HG02981 (cell line): Measurements from ENCODE around the gene LEF1.
A peak's percentile ranks its signal among the peaks of the same experiment; 100 is the strongest.
"Not testable (repeated sequence)": the region's sequence is repeated elsewhere in the genome, so short reads cannot be mapped to it uniquely, and the experiment has no call there.

ENCODE experiments used
- ATAC-seq: cut with Tn5 transposase; IDR thresholded peaks from one replicate; pipeline ENCODE4 v1.9.1; 2021; ENCODE audit warnings: mild to moderate bottlenecking, moderate library complexity; ENCODE audit not compliant: unreplicated experiment

LEF1 gene

DNA sequence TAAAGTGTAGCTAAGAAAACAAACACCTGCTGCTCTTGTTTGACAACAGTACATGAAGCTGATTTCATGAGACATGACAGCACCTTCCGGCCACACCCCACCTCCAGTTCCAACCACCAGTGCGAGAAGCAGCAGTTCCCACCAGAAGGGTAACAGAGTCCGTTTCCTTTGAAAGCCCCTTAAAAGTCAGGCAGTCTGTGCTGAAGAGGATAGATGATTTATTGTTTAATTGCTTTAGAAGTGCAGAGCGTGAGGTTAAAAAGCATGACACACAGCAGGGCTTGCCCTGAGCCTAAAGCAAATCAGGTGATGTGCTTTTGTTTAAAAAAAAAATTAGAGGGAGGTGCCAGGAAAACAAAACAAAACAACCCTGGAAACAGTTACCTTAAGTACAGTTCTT lies 96.4 kb downstream of the LEF1 start:
- ATAC-seq, result no peak

DNA sequence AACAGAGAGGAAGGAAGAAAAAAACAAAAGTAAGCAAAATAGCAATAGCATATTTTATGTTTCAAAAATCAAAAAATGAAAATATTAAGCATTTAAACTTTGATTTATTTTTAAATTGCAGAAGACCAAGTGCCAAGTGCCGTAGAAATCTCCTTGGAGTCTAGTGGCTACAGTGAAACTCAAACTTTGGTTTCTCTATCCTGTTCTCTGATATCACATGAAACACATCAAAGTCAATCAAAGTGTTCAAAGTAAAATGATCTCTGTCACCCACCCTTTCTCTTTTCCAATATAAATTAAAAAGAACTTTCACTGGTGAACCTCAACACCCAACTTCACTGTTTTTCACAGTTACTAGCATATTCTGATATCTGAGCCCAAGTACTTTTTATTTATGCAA lies 98.0 kb downstream of the LEF1 start:
- ATAC-seq, result no peak

DNA sequence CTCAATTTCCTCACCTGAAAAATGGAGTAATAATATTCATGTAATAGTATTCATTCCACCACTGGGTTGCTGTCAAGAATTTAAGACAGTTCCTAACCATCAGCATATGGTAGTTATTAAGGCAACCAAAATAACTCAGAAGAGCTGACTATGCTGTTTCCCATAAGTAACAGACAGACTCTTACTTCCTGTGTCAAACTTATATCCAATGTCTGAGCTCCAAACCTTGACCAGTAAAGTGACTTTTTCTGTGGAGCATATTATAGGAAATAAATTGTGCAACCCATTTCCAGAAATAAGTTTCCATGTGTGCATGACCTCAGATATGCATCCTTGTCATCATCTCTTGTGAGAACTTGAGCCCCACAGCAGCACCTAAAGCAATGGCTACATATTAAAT lies 100.3 kb downstream of the LEF1 start:
- ATAC-seq, result no peak

GRCh38 chr4:108060686-108061321 lies 107.9 kb downstream of the LEF1 start:
- ATAC-seq, result no peak

DNA sequence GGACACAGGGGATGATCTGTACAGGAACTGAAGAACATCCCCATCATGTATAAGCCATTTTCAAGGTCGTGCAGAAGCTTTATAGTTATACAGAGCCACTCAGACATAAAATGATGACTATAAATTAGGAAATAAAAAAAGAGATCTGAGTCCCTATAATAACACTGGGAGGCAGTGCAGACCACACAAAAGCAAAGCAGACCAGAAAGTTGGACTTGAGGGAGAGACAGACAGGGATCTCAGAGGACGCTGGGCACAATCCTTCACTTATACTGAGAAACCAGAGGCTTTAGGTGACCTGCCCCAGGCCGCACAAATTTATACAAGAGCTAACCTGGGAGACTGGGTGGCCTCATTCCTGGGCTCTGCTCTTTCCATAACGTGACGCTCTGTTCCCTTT lies 108.6 kb downstream of the LEF1 start:
- no peak for ATAC-seq

DNA sequence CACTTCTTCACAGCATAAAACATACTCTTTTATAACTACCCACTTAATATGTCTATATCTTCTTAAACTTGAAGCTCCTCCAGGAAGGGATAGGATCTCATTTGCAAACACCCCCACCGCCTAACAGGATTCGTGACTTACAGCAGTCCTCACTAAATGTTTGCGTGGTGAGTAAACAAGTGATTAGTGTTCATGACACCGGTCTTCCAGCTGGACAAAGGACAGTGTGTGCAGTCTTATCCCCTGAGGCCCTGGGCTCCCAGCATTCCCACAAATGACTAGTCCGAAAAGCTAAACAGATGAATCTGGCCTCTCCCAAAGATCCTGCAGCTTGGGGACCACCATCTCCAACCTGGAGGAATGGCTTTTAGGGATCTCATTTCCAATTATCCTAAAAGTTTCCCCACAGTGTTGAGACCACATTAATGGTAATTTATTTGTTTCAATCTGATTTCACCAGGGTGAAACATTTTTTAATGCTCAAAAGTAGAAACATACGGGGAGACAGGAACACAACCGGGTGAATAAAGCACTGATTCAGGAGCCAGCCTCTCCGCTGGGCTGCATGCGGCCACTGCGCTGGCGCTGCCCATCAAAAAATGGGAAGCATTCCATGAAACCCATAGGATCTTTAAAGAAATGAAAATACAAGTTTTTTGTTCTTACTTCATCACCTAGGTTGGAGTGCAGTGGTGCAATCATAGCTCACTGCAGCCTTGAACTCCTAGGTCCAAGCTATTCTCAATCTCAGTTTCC lies 109.9 kb downstream of the LEF1 start:
- ATAC-seq, result no peak

DNA sequence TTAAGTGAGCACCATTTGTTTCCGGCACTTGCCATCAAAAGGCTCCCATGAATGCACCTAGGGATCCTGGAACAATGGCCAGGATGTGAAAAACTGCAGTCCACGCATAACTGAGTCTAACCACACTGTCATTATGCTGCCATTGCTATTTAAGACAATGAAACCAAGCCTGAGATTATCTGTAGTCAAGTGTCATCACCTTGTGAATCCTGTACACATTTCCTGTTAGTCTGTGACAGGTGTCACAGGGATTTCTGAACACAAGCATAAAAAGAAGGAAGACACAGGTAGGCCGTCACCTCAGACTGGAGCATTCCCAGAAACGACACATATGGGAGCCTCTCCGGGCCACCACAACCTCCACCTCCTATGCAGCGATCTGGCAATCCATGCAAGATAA lies 112.3 kb downstream of the LEF1 start:
- ATAC-seq, result no peak

GRCh38 chr4:108055787-108056186 lies 112.9 kb downstream of the LEF1 start:
- no peak for ATAC-seq

- no peak for ATAC-seq
Observed at GRCh38 chr4:108054025-108054638, 114.6 kb downstream of the LEF1 start.

DNA sequence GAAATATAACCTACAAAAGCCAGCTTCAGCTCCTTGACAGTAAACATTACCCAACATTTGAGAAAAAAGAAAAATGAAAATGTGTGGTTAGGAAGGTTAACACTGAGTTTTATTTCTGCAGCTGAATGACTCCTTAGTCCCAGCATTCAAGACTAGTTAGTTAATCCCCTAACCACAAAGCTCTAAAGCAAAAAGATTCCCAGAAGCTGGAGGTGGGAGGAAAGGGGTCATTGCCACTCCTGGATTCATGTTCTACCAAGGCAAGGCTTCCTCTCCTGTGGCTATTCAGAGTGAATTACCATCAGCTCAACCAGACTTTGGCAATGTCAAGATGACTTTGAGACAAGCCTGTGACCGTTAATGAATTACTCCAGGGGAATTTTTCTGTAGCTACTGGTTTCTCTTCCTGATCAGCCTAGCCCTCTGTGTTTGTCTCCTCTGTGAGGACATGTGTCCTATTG lies 115.5 kb downstream of the LEF1 start:
- peak; percentile 96 for ATAC-seq

- no peak for ATAC-seq
Observed at GRCh38 chr4:108052558-108053120, 116.1 kb downstream of the LEF1 start.

GRCh38 chr4:108051343-108051742 lies 117.4 kb downstream of the LEF1 start:
- ATAC-seq, result no peak

DNA sequence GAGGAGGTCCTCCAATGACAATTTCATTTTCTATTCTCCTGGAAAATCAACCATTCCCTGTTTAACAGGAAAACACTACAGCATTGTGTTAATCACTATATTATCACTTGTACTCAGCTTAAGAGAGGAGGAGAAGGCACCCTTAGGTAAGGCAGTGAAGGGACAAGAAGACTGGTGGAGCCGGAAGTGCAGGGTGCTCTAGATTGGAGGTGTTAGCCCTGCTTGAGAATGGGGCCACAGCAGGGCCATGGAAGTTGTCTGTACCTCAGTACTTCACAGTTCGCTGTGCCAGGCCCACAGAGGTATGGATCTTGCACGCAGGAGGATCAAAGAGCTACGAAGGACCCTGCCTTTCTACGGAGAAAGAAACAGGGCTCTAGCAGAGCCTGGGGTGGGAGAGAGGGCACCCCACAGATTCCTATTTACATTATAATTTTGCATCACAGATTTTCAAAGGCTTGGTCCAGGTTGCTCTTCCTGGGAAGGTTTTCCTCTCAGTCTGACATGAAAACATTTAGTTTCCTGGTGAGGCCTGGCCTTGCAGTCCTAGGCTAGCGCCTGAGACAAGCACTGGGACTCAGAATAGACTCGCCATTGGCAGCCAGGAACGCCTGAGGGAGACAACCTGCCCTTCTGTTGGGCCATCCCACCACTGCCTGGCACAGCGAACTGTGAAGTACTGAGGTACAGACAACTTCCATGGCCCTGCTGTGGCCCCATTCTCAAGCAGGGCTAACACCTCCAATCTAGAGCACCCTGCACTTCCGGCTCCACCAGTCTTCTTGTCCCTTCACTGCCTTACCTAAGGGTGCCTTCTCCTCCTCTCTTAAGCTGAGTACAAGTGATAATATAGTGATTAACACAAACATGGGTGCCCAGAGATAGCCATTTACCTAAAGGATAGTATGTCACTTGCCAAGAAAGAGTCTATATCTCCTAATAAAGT lies 118.3 kb downstream of the LEF1 start:
- not testable (repeated sequence) for ATAC-seq

DNA sequence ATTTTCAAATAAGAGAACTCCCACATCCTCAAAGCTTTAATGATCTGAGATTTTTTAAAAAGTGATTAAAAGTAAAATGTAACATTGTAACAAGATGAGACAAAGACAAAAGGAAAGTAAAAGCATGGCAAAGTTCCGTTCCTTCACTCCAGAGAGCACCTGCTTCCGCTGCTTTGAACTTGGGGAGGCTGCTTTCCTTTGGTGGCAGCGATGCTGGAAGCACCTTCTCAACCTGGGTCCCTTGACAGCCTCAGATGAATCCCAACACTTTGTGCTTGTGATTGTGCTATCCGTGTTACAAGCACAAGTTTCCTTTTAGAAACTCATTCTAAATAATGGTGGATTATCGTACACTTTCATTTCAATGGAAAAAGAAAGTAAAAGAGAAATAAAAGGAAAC lies 119.3 kb downstream of the LEF1 start:
- ATAC-seq, result no peak

DNA sequence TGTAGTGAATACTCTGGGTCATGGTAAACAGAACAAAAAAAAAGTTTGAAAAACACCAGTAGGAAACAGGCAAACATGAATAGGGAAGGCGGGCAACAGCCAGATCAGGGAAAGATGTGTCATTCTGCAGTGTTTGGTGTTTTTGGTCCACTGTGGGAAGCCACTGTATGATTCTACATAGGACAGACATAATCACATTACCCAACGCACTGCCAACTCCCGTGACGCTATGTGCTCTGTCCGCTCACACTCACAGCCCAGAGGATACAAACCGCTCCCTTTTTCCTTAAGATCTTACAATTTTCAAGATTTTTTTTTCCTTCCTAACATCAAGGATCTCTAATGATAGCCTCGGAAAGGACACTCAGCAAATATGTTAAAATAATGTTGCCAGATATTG lies 119.7 kb downstream of the LEF1 start:
- no peak for ATAC-seq

GRCh38 chr4:108048157-108048556 lies 120.6 kb downstream of the LEF1 start:
- ATAC-seq, result no peak

GRCh38 chr4:108047199-108047598 lies 121.5 kb downstream of the LEF1 start:
- no peak for ATAC-seq

GRCh38 chr4:108045687-108046024 lies 123.1 kb downstream of the LEF1 start:
- ATAC-seq, result no peak

DNA sequence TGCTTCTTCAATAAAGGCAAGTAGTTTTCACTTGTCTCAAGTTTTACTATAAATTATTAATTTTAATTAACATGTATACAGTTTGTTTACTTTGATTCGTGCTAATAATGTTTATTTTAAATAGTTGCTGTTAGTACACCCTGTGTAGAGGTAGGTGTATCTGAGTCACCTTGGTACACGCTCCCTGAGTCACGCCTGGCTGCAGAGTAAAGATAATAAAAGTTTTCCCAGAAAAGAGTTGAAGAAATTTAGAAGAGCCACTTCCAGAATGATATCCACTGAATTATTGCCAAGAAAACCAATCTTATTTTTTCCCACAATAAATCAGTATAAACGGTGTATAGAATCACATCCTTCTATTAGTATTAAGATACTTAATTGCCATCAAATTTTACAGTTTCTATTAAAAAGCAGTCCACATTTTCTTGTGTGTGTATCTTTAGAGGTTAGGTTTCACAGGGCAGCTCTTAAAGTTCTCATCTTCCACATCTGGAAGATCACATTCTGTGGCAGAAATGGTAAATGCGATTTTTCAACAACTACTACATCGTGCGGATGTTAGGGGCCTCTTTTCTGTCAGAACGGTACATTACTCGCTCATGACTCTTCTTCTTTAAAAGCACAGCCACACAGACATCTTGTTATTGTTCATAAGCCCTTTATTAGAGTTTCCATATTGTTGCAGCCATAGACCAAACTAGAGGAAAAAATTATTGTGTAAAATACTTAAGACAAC lies 123.6 kb downstream of the LEF1 start:
- no peak for ATAC-seq

DNA sequence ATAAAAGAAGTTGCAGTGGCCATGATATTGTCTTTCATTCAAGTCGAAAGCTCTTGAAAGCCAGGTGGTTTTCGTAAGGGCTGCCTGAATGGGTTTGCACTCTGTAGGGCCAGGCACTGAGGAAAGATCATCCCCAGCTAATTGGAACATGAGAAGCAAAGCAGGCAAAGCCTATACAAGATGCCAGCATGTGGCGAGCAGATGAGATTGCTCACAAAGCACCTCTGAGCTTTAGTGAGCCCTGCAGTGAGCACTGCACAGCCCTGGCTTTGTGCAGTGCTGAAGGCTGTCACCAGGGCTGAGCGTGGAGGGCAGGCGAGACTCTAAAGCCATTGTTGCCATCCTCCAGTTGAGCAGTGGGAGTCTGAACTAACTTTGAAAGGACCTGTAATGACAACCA lies 125.2 kb downstream of the LEF1 start:
- ATAC-seq, result no peak
